ENCODE results near the gene KRT78. TPM values are rescaled to one million over a fixed set of nuclear protein-coding genes. Genes with fewer than 3 reads are reported as not detected.
A peak's percentile ranks its signal among the peaks of the same experiment; 100 is the strongest.
"Not testable (repeated sequence)": the region's sequence is repeated elsewhere in the genome, so short reads cannot be mapped to it uniquely, and the experiment has no call there.

The KRT78 gene
- total RNA-seq, 2 experiments from 2014 or later = not detected

DNA sequence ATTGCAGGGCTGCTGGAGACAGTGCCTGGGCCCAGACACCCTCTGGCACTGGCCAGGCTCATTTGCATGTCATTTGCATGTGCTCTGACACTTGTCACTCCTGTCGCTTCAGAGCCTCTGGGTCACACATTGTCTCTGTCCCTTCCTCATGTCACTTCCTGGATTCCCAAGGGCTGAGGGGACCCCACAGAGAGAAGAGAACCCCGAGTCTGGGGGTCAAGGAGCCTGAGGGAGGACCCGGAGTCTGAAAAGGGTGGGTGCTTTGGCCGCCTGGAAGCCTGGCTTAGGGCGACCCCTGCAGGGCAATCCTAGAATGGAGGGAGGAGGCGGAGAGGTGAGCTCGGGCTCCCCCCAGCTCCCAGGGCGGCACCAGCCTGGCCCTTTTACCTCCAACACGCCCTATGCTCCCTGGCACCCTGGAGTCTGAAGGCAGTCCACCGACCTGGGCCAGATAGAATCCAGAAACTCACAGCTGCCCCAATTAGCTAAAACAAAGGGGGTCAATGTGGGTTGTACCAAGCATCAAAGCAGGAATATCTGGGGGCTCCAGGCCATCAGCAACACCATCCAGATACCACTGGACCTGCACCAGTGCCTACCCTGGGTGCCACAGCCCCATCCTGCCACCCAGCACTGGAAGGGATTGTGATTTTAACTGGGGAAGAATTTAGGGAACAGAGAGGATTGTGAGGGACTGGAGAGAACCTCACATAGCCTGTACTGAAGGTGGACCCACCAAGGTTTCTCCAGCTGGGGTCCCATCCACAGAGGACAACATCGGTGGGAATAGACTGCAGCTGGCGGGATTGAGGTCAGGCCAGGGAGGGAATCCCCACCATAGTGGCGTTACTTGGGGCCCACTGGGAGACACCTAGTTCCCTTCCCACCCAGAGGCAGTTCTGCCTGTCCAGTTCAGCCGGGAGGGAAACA is 21.8 kb upstream of the KRT78 start:
- POLR2A ChIA-PET = interaction anchor here (1.0 kb wide), 1 partner anchor 289 kb away, joined by 3 read pairs; no protein-coding TSS in a partner anchor
- H3K9me3 Mint-ChIP-seq (ENCODE audit: insufficient read depth) = no peaks in the 10 kb centered on the region
- CTCF ChIA-PET = interaction anchor here (0.6 to 21.6 kb wide), 60 partner anchors 9 to 714 kb away, joined by 3 to 736 read pairs (median 4); partner anchors contain the start of genes EIF4B, KRT1, KRT4 and KRT74
- peaks cover 6% of the 10 kb centered on the region for H3K27me3 Mint-ChIP-seq (ENCODE audit: low read depth)
- ATAC-seq = peak; percentile 60
- DNase-seq = peak; percentile 85
- H3K4me1 Mint-ChIP-seq (ENCODE audit: low read depth) = peaks cover 36% of the 10 kb centered on the region
- no peak overlapping the region for H3K27ac Mint-ChIP-seq
- H3K36me3 Mint-ChIP-seq (ENCODE audit: low read depth) = no peaks in the 10 kb centered on the region
- H3K4me3 Mint-ChIP-seq = no peak overlapping the region

DNA sequence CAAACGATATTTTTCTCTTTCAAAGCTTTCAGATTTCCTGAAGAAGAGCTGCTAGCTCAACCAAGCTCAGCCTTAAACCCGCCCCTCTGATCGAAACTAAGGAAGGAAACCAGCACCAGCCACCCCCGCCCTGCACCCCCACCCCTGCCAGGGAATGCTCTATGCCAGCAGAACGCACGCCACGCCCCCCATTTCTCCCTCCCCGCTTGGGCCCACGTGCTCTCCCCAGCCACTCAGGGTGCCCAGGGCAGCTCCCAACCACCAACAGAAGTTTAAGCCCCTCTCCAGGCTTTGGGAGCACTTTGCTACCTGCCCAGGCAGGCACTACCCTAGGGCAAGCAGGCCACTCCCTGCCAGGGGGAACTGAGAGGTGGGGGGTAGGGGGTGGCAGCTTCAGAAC is 18.8 kb upstream of the KRT78 start:
- no peak overlapping the region for H3K27ac Mint-ChIP-seq
- ChIA-PET POLR2A (no interaction called here), CTCF (interaction anchor here (1.4 to 21.6 kb wide), 3 partner anchors 12 to 286 kb away, joined by 3 to 736 read pairs (median 12); partner anchors contain the start of gene KRT74)
- ATAC-seq (no peak), DNase-seq (no peak)
- no peaks in the 10 kb centered on the region for H3K36me3 Mint-ChIP-seq (ENCODE audit: low read depth)
- no peaks in the 10 kb centered on the region for H3K9me3 Mint-ChIP-seq (ENCODE audit: insufficient read depth)
- H3K4me1 Mint-ChIP-seq (ENCODE audit: low read depth) = peaks cover 18% of the 10 kb centered on the region
- no peak overlapping the region for H3K4me3 Mint-ChIP-seq
- no peaks in the 10 kb centered on the region for H3K27me3 Mint-ChIP-seq (ENCODE audit: low read depth)

DNA sequence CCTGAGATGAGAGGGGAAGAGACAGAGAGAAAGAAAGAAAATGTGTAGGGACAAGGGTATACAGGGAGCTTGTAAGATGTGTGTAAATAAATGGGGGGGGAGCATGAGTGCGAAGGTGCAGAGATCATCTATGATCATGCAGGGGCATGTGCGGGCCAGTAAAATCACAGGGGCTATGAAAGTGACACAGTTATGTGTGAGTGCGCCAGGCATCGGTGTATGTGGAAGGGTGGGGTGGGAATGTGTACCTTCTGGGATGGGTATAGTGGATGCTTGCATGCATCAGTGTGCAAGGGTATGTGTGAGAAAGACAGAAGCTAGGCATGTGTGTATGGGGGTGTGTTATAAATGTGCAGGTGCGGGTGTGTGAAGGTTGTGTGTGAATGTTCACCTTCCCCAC is 18.4 kb upstream of the KRT78 start:
- Mint-ChIP-seq H3K36me3 (ENCODE audit: low read depth) (no peaks in the 10 kb centered on the region), H3K4me1 (ENCODE audit: low read depth) (peaks cover 18% of the 10 kb centered on the region), H3K27me3 (ENCODE audit: low read depth) (no peaks in the 10 kb centered on the region), H3K9me3 (ENCODE audit: insufficient read depth) (no peaks in the 10 kb centered on the region), H3K4me3 (no peak overlapping the region), H3K27ac (no peak overlapping the region)
- ATAC-seq = no peak
- ChIA-PET CTCF (interaction anchor here (1.4 to 21.6 kb wide), 3 partner anchors 12 to 286 kb away, joined by 3 to 736 read pairs (median 12); partner anchors contain the start of gene KRT74), POLR2A (no interaction called here)
- no peak for DNase-seq

DNA sequence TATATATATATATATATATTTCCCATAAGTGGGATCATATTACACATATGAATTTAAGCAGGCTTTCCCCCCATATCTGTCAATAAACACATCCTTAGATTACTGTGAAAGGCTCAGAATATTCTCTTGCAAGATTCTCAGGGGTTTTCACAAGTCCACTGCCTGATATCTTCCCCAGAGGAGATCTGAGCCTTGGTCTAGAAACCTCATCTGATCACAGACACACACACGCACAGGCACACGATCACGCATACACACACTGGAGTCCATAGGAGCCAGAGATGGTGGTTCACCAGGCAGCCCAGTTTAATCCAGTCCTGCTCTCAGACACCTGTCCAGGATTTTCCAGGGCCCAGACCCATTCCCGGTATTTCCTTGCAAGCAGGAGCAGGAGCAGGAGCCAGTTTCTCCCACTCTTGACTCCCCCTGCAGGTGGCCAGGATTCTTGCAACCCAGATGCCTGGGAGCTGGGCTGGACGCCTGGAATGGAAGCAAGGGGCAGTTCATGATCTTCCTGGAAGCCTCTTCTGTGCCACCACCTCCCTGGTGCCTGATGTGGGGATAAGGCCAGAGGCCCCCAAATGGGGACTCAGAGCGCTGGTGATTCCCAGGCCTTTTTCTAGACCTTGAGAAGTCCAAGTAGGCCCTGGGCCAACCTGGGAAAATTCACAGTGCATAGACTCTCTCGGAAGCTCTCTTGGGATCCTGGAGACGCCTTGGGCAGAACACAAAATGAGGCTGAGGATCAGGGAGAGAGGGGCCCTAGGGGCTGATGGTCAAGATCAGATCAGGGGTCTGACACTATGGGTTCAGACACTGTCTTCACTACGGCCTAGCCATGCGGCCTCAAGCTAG is 16.5 kb upstream of the KRT78 start:
- CTCF ChIA-PET = interaction anchor here (0.6 to 21.6 kb wide), 6 partner anchors 14 to 586 kb away, joined by 3 to 736 read pairs (median 3); partner anchors contain the start of gene KRT74
- peak; percentile 47 for ATAC-seq
- H3K4me1 Mint-ChIP-seq (ENCODE audit: low read depth) = peaks cover 13% of the 10 kb centered on the region

DNA sequence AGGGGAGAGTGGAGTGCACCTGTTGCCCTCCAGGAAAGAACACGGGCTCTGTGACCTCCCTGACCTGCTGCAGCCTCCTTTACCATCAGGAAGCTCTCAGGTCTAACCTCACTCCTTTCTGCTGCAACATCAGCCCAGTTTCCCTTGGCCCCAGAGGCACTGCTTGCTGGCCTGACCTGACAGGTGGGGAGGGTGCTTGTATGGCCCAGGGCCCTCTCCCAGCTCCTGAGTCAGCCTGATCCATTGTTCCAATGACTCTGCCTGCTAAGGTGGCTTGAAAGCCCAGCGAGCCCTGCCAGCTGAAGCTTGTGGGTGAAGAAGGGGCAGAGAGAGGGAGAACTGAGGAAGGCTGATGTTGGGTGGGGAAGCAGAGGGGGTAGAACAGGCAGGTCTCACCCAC is 13.2 kb upstream of the KRT78 start:
- no peak for DNase-seq
- CTCF ChIA-PET = interaction anchor here (1.0 to 1.8 kb wide), 3 partner anchors 9 to 23 kb away, joined by 3 to 6 read pairs (median 5); no protein-coding TSS in a partner anchor
- peaks cover 2% of the 10 kb centered on the region for H3K4me1 Mint-ChIP-seq (ENCODE audit: low read depth)
- no peak overlapping the region for H3K27ac Mint-ChIP-seq
- POLR2A ChIA-PET = no interaction called here
- no peaks in the 10 kb centered on the region for H3K36me3 Mint-ChIP-seq (ENCODE audit: low read depth)
- no peaks in the 10 kb centered on the region for H3K27me3 Mint-ChIP-seq (ENCODE audit: low read depth)
- no peak for ATAC-seq
- no peaks in the 10 kb centered on the region for H3K9me3 Mint-ChIP-seq (ENCODE audit: insufficient read depth)
- H3K4me3 Mint-ChIP-seq = no peak overlapping the region

More for the DNA sequence above, 16.5 kb upstream of the KRT78 start:
- Mint-ChIP-seq H3K4me3 (no peak overlapping the region), H3K27ac (no peak overlapping the region), H3K9me3 (ENCODE audit: insufficient read depth) (no peaks in the 10 kb centered on the region), H3K36me3 (ENCODE audit: low read depth) (no peaks in the 10 kb centered on the region), H3K27me3 (ENCODE audit: low read depth) (no peaks in the 10 kb centered on the region)
- POLR2A ChIA-PET = no interaction called here
- DNase-seq = peak; percentile 36

DNA sequence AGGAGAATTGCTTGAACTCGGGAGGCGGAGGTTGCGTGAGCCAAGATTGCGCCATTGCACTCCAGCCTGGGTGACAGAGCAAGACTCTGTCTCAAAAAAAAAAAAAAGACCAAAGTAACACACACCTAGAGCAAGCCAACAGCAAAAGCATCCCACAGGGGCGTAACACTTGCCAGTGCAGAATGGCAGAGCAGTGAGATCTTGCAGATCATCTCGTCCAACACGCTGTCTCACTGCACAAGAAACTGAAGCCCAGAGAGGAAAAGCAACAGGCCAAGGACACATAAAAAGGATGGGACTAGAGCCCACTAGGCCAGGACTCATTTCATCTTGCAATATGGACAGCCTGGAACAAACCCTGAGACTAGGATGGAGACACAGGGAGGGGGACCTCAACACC is 12.7 kb upstream of the KRT78 start:
- no peaks in the 10 kb centered on the region for H3K27me3 Mint-ChIP-seq (ENCODE audit: low read depth)
- no peaks in the 10 kb centered on the region for H3K36me3 Mint-ChIP-seq (ENCODE audit: low read depth)
- no peak overlapping the region for H3K4me3 Mint-ChIP-seq
- DNase-seq (no peak), ATAC-seq (no peak)
- no peaks in the 10 kb centered on the region for H3K4me1 Mint-ChIP-seq (ENCODE audit: low read depth)
- H3K27ac Mint-ChIP-seq = no peak overlapping the region
- ChIA-PET POLR2A (no interaction called here), CTCF (interaction anchor here (1.0 to 1.9 kb wide), 5 partner anchors 9 to 278 kb away, joined by 3 to 6 read pairs (median 5); no protein-coding TSS in a partner anchor)
- no peaks in the 10 kb centered on the region for H3K9me3 Mint-ChIP-seq (ENCODE audit: insufficient read depth)

DNA sequence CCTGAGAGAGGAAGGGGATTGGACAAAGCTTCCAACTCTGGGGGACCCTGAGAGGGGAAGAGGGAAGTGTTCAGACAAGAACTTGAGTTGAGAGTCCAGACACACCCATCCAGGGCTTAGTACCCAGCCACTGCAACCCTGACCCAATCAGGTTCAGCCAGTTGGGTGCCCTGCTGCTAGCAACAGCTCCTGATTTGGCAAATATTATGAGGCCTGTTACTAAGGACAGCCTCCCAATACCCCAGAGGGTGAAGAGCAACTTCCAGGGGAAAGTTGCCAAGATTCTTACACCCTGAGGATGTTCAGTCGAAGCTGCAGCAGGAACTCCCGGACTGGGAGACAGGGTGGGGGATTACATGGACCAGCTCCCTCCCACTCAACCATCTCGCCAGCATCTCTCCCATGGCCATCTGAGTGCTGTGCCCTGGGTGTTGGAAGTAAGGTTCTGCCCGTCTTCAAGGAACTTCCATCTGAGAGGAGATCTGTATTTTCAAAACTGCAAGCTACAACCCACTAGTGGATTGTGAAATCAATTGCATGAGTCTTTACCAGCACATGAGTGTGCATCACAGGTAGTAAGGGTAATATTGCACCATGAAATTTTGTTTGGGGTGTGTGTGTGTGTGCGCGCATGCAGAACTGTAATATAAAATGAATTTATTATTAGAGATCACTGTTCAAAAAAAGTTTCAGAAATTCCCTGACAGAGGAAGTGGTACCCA is 11.5 kb upstream of the KRT78 start:
- Mint-ChIP-seq H3K36me3 (ENCODE audit: low read depth) (no peaks in the 10 kb centered on the region), H3K4me3 (no peak overlapping the region), H3K27me3 (ENCODE audit: low read depth) (peaks cover 4% of the 10 kb centered on the region), H3K27ac (no peak overlapping the region), H3K4me1 (ENCODE audit: low read depth) (no peaks in the 10 kb centered on the region), H3K9me3 (ENCODE audit: insufficient read depth) (no peaks in the 10 kb centered on the region)
- DNase-seq = no peak
- ChIA-PET CTCF (interaction anchor here (0.8 to 1.9 kb wide), 4 partner anchors 10 to 277 kb away, joined by 3 to 9 read pairs (median 4); no protein-coding TSS in a partner anchor), POLR2A (interaction anchor here (0.5 kb wide), 1 partner anchor 284 kb away, joined by 3 read pairs; no protein-coding TSS in a partner anchor)
- ATAC-seq = no peak

DNA sequence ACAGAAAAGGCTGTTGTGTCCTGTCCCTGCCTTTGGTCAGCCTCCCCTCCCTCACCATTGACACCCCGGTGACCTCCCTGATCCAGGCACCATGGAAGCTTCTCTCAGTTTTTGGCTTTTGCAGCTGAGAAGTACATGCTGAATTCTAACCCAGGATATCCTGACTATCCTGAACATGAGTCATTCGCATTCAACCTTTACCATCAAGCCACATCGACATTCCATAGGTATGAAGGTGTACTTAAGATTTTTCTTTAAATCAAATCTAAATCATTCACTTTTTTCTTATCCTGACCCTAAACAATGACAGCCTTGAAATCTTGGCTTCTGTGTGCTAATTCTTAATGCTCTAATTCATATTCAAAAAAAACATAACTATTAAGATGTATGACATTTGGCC is 8.7 kb upstream of the KRT78 start:
- ATAC-seq = no peak
- Mint-ChIP-seq H3K9me3 (ENCODE audit: insufficient read depth) (no peaks in the 10 kb centered on the region), H3K36me3 (ENCODE audit: low read depth) (no peaks in the 10 kb centered on the region), H3K27me3 (ENCODE audit: low read depth) (peaks cover 20% of the 10 kb centered on the region), H3K4me1 (ENCODE audit: low read depth) (no peaks in the 10 kb centered on the region), H3K27ac (no peak overlapping the region), H3K4me3 (no peak overlapping the region)
- POLR2A ChIA-PET = no interaction called here
- CTCF ChIA-PET = no interaction called here
- DNase-seq = no peak

DNA sequence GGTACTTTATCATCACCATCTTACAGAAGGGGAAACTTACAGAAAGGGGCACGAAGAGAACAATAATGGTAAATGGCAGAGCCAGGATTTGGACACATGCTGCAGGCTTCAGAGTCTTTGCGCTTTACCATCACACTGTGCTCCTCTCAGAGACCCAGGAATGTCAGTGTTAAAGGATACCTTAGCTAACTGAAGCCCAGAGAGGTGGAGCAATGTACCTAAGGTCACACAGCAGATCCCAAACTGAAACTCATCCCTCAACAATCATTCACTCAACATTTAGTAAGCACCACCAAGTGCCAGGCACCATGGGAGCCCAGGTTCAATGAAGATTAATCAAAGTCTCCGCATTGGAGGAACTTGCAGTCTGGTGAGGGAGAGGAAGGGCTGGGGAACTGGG is 8.0 kb upstream of the KRT78 start:
- peaks cover 24% of the 10 kb centered on the region for H3K27me3 Mint-ChIP-seq (ENCODE audit: low read depth)
- no peaks in the 10 kb centered on the region for H3K36me3 Mint-ChIP-seq (ENCODE audit: low read depth)
- H3K4me1 Mint-ChIP-seq (ENCODE audit: low read depth) = no peaks in the 10 kb centered on the region
- H3K9me3 Mint-ChIP-seq (ENCODE audit: insufficient read depth) = no peaks in the 10 kb centered on the region
- H3K4me3 Mint-ChIP-seq = no peak overlapping the region
- ATAC-seq (no peak), DNase-seq (no peak)
- no peak overlapping the region for H3K27ac Mint-ChIP-seq
- ChIA-PET CTCF (interaction anchor here (1.2 kb wide), 2 partner anchors 23 to 271 kb away, joined by 3 to 4 read pairs; no protein-coding TSS in a partner anchor), POLR2A (no interaction called here)

DNA sequence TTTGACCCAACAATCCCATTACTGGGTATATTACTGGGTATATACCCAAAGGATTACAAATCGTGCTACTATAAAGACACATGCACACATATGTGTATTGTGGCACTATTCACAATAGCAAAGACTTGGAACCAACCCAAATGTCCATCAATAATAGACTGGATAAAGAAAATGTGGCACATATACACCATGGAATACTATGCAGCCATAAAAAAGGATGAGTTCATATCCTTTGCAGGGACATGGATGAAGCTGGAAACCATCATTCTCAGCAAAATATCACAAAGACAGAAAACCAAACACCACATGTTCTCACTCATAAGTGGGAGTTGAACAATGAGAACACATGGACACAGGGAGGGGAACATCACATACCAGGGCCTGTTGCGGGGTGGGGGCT is 7.3 kb upstream of the KRT78 start:
- DNase-seq; ATAC-seq; H3K36me3 Mint-ChIP-seq (ENCODE audit: low read depth); POLR2A ChIA-PET; H3K9me3 Mint-ChIP-seq (ENCODE audit: insufficient read depth); H3K27ac Mint-ChIP-seq; H3K4me3 Mint-ChIP-seq; H3K4me1 Mint-ChIP-seq (ENCODE audit: low read depth): not testable (repeated sequence)
- H3K27me3 Mint-ChIP-seq (ENCODE audit: low read depth) = peaks cover 29% of the 10 kb centered on the region
- CTCF ChIA-PET = interaction anchor here (1.2 kb wide), 2 partner anchors 24 to 270 kb away, joined by 3 to 4 read pairs; no protein-coding TSS in a partner anchor

DNA sequence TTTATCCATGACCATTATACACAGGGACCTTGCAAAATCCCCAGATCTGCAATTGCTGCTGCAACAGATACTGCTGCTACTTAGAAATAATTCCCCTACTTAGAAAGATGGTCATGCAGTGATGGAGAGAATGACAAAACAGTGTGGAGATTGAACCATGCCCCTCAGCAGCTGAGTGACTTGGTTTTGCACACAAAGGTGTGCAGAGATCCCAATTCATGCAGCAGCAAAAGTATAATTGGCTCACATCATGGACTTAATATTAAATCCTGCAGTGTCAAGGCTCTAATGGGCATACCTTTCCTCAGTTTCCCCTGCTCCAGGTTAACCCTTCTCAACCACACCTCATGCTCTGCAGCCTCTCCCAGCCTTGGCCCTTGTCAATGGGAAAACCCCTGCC is 3.0 kb upstream of the KRT78 start:
- Mint-ChIP-seq H3K27ac (no peak overlapping the region), H3K4me3 (no peak overlapping the region), H3K27me3 (ENCODE audit: low read depth) (peaks cover 29% of the 10 kb centered on the region), H3K9me3 (ENCODE audit: insufficient read depth) (no peaks in the 10 kb centered on the region), H3K36me3 (ENCODE audit: low read depth) (no peaks in the 10 kb centered on the region), H3K4me1 (ENCODE audit: low read depth) (no peaks in the 10 kb centered on the region)
- no peak for DNase-seq
- ATAC-seq = no peak
- ChIA-PET POLR2A (no interaction called here), CTCF (no interaction called here)

All from activated CD8-positive, alpha-beta T cell treated with anti-CD3 and anti-CD28 coated beads, Interleukin-2, amount 10 ng/mL, durations not matched to agents 7 days and 5 days (primary cell).